NCI-H82 (cell line): ENCODE measurements around the gene MCOLN2.

Source experiments
- DNase-seq: peaks from one replicate; lab custom pipeline; 2025; lab: John Stamatoyannopoulos, UW

The MCOLN2 gene

GRCh38 chr1:84896279-84896678, 100.6 kb downstream of the MCOLN2 start:
- DNase-seq, result peak; percentile 47

- peak; percentile 87 for DNase-seq
Measured at GRCh38 chr1:84892705-84893618, 104.0 kb downstream of the MCOLN2 start, which contains the start of gene LPAR3. Gene LPAR3 (minus strand): TSS chr1:84893206. CDS start chr1:84866120, 27,086 bp downstream.

GRCh38 chr1:84890566-84890965, 106.3 kb downstream of the MCOLN2 start:
- no peak for DNase-seq

GRCh38 chr1:84889437-84889836, 107.5 kb downstream of the MCOLN2 start:
- DNase-seq, result no peak

GRCh38 chr1:84888753-84889152, 108.2 kb downstream of the MCOLN2 start:
- no peak for DNase-seq

- no peak for DNase-seq
Measured at GRCh38 chr1:84887261-84887934, 109.5 kb downstream of the MCOLN2 start.

GRCh38 chr1:84885469-84885868, 111.4 kb downstream of the MCOLN2 start:
- DNase-seq, result no peak

- no peak for DNase-seq
Measured at GRCh38 chr1:84884671-84885389, 112.1 kb downstream of the MCOLN2 start.

- DNase-seq, result no peak
Measured at GRCh38 chr1:84883286-84883685, 113.6 kb downstream of the MCOLN2 start.

GRCh38 chr1:84877592-84877991, 119.3 kb downstream of the MCOLN2 start:
- DNase-seq, result no peak

- DNase-seq, result no peak
Measured at GRCh38 chr1:84876353-84876752, 120.6 kb downstream of the MCOLN2 start.
